HG02678 (cell line): Measurements from ENCODE around the gene AFDN.
"Not testable (repeated sequence)": the region's sequence is repeated elsewhere in the genome, so short reads cannot be mapped to it uniquely, and the experiment has no call there.

Source experiments
- ATAC-seq: cut with Tn5 transposase; IDR thresholded peaks from one replicate; pipeline ENCODE4 v1.9.1; 2021; ENCODE audit warnings: mild to moderate bottlenecking, moderate library complexity; ENCODE audit not compliant: unreplicated experiment

The AFDN gene

GRCh38 chr6:167990016-167990945 lies 163.6 kb downstream of the AFDN start:
- no peak for ATAC-seq

GRCh38 chr6:167993169-167993568 lies 166.5 kb downstream of the AFDN start:
- ATAC-seq: no peak

- ATAC-seq: no peak
These were observed 167.1 kb downstream of the AFDN start for GRCh38 chr6:167993831-167994230.

GRCh38 chr6:167995302-167995701 lies 168.6 kb downstream of the AFDN start:
- no peak for ATAC-seq

- ATAC-seq: no peak
These were observed 169.0 kb downstream of the AFDN start for GRCh38 chr6:167995731-167996151.

- no peak for ATAC-seq
These were observed 169.9 kb downstream of the AFDN start for GRCh38 chr6:167996424-167997199.

GRCh38 chr6:167997642-167998041 lies 170.9 kb downstream of the AFDN start, which contains the start of gene KIF25:
Gene KIF25 (plus strand): TSS chr6:167997671. CDS start chr6:168029586, 31,915 bp downstream.
- no peak for ATAC-seq

GRCh38 chr6:167998215-167998614 lies 171.5 kb downstream of the AFDN start:
- no peak for ATAC-seq

- no peak for ATAC-seq
These were observed 173.7 kb downstream of the AFDN start for GRCh38 chr6:168000198-168001028.

- ATAC-seq: no peak
These were observed 174.3 kb downstream of the AFDN start for GRCh38 chr6:168001029-168001332.

- not testable (repeated sequence) for ATAC-seq
These were observed 174.8 kb downstream of the AFDN start for GRCh38 chr6:168001514-168001913.

GRCh38 chr6:168002804-168003203 lies 176.1 kb downstream of the AFDN start:
- ATAC-seq: no peak

GRCh38 chr6:168004023-168004422 lies 177.3 kb downstream of the AFDN start:
- ATAC-seq: no peak

GRCh38 chr6:168004945-168005344 lies 178.2 kb downstream of the AFDN start:
- no peak for ATAC-seq

GRCh38 chr6:168005796-168006195 lies 179.1 kb downstream of the AFDN start:
- ATAC-seq: no peak

GRCh38 chr6:168007592-168008338 lies 181.1 kb downstream of the AFDN start:
- ATAC-seq: no peak

- no peak for ATAC-seq
These were observed 182.6 kb downstream of the AFDN start for GRCh38 chr6:168009331-168009730.

- ATAC-seq: no peak
These were observed 184.6 kb downstream of the AFDN start for GRCh38 chr6:168011291-168011690.

GRCh38 chr6:168012431-168013249 lies 185.9 kb downstream of the AFDN start:
- ATAC-seq: no peak
